Panc1 (cell line): ENCODE measurements around the gene SH3BP1.

ENCODE experiments used
- CTCF ChIP-seq: fragments of 450-650 bp; IDR thresholded peaks from 2 replicates; pipeline ENCODE4 v1.5.1; 2017; ENCODE audit warnings: mild to moderate bottlenecking
- POLR2AphosphoS5 ChIP-seq: IDR thresholded peaks from 2 replicates; pipeline ENCODE4 v1.6.1; 2012; ENCODE audit warnings: mild to moderate bottlenecking, low read depth, low read length, moderate library complexity
- REST ChIP-seq, 2 experiments: IDR thresholded peaks; 2 replicates each; pipeline ENCODE4 v1.6.1; 2011 to 2012; ENCODE audit warnings: low read depth in 2 of 2, control low read depth in 1 of 2, low read length in 1 of 2, mild to moderate bottlenecking in 1 of 2, moderate library complexity in 1 of 2; ENCODE audit not compliant: insufficient read depth in 1 of 2

GRCh38 chr22:37636949-37637273 lies 2.6 kb upstream of the SH3BP1 start:
- no peak for TF ChIP-seq REST (IDR thresholded peaks at IDR 0.05; ENCODE audit: insufficient read depth in 1 of 2, low read depth in 2 of 2, low read length in 1 of 2)
- no peak for TF ChIP-seq CTCF
- no peak for TF ChIP-seq POLR2AphosphoS5
